Measurements from ENCODE around the gene AZIN2. TPM values are rescaled to one million over a fixed set of nuclear protein-coding genes. Genes with fewer than 3 reads are reported as not detected.

AZIN2 gene
- total and polyA plus RNA-seq, 2 donors (not counting 3 experiments of a cell fraction or from before 2014, with no cell fraction given), result 0.91 to 1.4 TPM

- H3K4me2 ChIP-seq (ENCODE audit: insufficient read depth, low read length), result no peak overlapping the region
- intact Hi-C loops (cut with micrococcal nuclease) (no loop called here), dilution Hi-C loops (cut with MboI; ENCODE audit: extremely low pct_ligation_motif_present, low sequenced_read_pairs) (no loop called here)
- FAIRE-seq (no peak), DNase-seq (ENCODE audit: low read depth, low spot score) (no peak)
- TF ChIP-seq EZH2 (IDR thresholded peaks at IDR 0.05; ENCODE audit: borderline replicate concordance, low read depth, low read length, severe bottlenecking), result no peak
- no peak for TF ChIP-seq MYC (IDR thresholded peaks at IDR 0.05; ENCODE audit: low read depth, low read length)
- TF ChIP-seq MAX (IDR thresholded peaks at IDR 0.05; ENCODE audit: insufficient read depth, insufficient read length), result no peak
- no peak for TF ChIP-seq JUN (IDR thresholded peaks at IDR 0.05; ENCODE audit: borderline replicate concordance, insufficient read depth, insufficient read length, low read depth)
- no peak for TF ChIP-seq CTCF (IDR thresholded peaks at IDR 0.05; ENCODE audit: extremely low read depth in 1 of 2, insufficient read depth in 1 of 2, low read depth in 1 of 2, low read length in 2 of 2)
- no peak for TF ChIP-seq POLR2A (IDR thresholded peaks at IDR 0.05; ENCODE audit: low read depth, low read length)
- no peak for TF ChIP-seq FOS (IDR thresholded peaks at IDR 0.05; ENCODE audit: borderline replicate concordance, insufficient read depth, low read length)
- no peak for TF ChIP-seq GATA2 (IDR thresholded peaks at IDR 0.05; ENCODE audit: insufficient read depth, insufficient read length, low read depth, low read length)
- TF ChIP-seq POLR2AphosphoS5 (IDR thresholded peaks at IDR 0.05; ENCODE audit: insufficient read depth, low read depth, low read length), result no peak
- H3K4me3 ChIP-seq (replicated peaks in 1 of 3; ENCODE audit: insufficient read depth in 1 of 3, low read depth in 1 of 3, low read length in 3 of 3), result no peak overlapping the region
- H3K36me3 ChIP-seq (ENCODE audit: control insufficient read depth in 2 of 2, extremely low read depth in 1 of 2, insufficient read depth in 2 of 2, low read length in 2 of 2), result no peaks in the 10 kb centered on the region
- H3K9me1 ChIP-seq (replicated peaks; ENCODE audit: control insufficient read depth, extremely low read depth, insufficient read depth, low read length), result no peaks in the 10 kb centered on the region
- peaks cover 15% of the 10 kb centered on the region for H3K4me1 ChIP-seq (ENCODE audit: control insufficient read depth, extremely low read depth, insufficient read depth, low read length)
- H3K9me3 ChIP-seq (replicated peaks; ENCODE audit: control insufficient read depth, insufficient read depth, low read length), result no peaks in the 10 kb centered on the region
- BruUV-seq (replicated peaks), result no TSS peak
- ChIA-PET CTCF (no interaction called here), POLR2A (no interaction called here)
- no peaks in the 10 kb centered on the region for H4K20me1 ChIP-seq (replicated peaks; ENCODE audit: control insufficient read depth, extremely low read depth, insufficient read depth, low read length)
- no peak overlapping the region for H3K9ac ChIP-seq (replicated peaks; ENCODE audit: extremely low read depth, insufficient read depth, low read length)
- no peak overlapping the region for H2AFZ ChIP-seq (ENCODE audit: low read depth, low read length)
- no peak overlapping the region for H3K27ac ChIP-seq (ENCODE audit: insufficient read depth, low read depth, low read length)
- H3K27me3 ChIP-seq (ENCODE audit: control insufficient read depth in 2 of 2, insufficient read depth in 2 of 2, low read length in 2 of 2), result no peaks in the 10 kb centered on the region
- H3K79me2 ChIP-seq (ENCODE audit: control insufficient read depth, insufficient read depth, low read length), result peaks cover 83% of the 10 kb centered on the region
These were observed 48.7 kb upstream of the AZIN2 start for GRCh38 chr1:33032126-33032869.
